Eye (tissue), 1 donor: ENCODE measurements around the gene KRTAP3-3.
"Not testable (repeated sequence)": the region's sequence is repeated elsewhere in the genome, so short reads cannot be mapped to it uniquely, and the experiment has no call there.

Experiments used
- DNase-seq: peaks from one replicate; pipeline ENCODE4 v3.0.0-alpha.2; 2015

KRTAP3-3 gene

GRCh38 chr17:41003926-41004325 is 10.0 kb upstream of the KRTAP3-3 start:
- no peak for DNase-seq

- no peak for DNase-seq
Measured at GRCh38 chr17:41002814-41003213, 8.8 kb upstream of the KRTAP3-3 start.

DNA sequence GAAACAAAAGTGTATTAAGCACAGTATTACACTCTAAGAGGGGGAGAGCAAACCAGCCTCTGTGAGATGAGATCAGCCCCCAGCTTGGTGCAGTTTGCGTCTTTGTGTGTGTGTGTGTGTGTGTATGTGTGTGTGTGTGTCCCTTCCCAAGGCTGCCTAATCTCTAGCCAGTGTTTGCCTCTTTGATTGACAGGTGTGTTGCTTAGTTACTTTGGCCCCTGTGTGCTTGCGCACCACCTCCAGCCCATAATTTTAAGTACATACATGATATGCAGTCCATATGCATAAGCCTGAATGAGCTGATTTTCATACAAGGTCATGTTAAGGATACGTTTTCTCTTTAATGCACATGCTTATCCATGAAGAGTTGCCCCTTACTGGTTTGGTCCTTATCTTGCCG is 7.8 kb upstream of the KRTAP3-3 start:
- no peak for DNase-seq

DNA sequence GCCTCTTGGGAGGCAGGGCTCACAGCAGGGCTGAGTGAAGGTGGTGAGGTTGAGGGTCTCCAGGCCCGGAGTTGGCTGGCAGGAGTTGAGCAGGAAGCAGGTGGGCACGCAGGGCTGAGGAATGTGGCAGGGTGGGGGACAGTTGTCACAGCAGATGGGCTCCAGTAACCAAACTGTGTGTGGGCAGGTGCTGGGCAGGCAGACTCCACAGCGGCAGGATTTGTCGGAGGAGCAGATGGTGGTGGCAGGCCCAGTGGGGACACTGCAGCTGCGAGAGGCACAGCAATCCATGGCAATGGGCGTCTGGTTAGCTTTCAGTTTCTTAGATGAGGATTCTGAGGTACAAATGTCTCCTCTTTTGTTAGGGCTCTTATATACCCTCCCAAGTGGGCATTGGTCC is 5.6 kb upstream of the KRTAP3-3 start, which contains the start of gene KRTAP3-2:
TSS of gene KRTAP3-2 (minus strand) at position 344 of the 400 bp plus-strand sequence. CDS start at position 291, 53 bp downstream.
- not testable (repeated sequence) for DNase-seq

GRCh38 chr17:40997361-40997760 is 3.4 kb upstream of the KRTAP3-3 start:
- DNase-seq = no peak

- DNase-seq = no peak
Measured at GRCh38 chr17:40996829-40997228, 2.9 kb upstream of the KRTAP3-3 start.

GRCh38 chr17:40995116-40995515 is 1.2 kb upstream of the KRTAP3-3 start:
- DNase-seq = no peak

DNA sequence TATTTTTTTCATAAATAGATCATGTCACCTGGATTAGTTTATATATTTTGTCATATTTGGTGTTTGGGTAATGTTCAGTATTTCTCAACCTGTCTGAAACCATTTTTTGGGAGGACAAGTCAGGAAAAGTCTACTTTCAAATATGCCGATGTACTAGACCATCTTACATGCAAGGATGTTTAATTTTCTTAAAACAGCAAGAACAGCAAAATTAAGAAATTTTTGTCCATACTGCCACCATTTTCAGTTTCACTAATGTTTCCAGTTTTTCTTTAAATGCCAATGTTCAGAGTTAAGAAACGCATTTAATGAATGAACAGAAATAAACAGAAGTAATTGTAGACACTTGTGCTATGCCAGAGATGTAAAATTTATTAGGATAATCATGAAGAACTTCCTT is 880 bp downstream of the KRTAP3-3 start:
- DNase-seq = no peak

DNA sequence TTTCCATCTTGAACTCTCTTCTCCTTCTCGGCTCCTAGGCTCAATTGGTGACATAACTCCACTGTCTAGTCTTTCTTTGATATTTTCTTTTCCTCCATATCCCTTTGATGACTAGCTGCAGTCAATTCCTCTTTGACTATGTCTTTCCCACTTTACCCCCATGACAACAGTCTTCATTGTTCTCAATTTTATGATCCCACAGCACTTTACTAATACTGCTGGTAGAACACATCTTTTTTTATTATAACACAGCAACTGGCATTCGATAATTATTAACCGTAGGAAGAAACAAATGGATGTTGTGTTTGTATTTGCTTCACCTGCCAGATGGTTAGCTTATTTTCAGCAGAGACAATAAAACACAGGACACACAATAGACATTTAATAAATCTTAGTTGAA is 1.3 kb downstream of the KRTAP3-3 start:
- no peak for DNase-seq

DNA sequence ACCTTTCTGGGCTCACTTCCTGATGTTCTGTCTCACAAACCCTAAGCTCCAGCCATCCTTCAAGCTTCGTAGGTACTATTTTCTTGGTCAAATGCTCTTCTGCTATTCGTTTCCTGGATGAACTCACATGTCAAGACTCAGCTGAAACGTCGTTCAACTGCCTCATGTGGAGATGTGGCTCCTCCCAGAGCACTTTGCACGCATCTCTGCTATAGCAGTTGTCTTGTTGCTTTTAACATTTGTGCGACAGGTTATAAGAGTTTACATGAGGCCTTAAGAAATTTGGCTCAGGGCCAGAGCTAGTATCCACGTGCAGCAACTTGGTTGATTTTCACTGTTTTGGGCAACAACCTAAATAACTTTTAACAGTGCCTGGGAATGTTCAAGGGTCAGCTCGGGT is 7.0 kb downstream of the KRTAP3-3 start:
- DNase-seq = no peak

- no peak for DNase-seq
Measured at GRCh38 chr17:40984226-40984625, 9.7 kb downstream of the KRTAP3-3 start, which contains the start of gene KRT40. Gene KRT40, minus strand, starts transcription at chr17:40984326. Its CDS starts 53 bp downstream, at chr17:40984273.

DNA sequence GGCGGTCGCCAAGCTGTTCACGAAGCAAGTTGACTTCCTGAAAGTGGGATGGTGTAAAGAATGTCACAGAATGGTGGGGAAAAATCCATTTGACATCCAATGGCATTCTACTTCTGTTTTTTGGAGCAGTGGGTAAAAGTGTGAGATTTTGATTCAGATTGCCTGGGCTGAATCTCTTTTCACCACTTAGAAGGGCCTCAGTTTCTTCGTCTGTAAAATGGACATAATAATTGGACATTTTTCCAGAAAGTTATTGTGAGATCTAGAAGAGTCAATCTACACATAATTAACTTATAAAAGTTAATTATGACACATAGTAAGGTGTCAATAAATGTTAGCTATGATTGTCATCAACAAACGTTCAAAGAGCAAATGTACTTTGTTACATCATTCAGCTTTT is 12.8 kb downstream of the KRTAP3-3 start:
- no peak for DNase-seq

DNA sequence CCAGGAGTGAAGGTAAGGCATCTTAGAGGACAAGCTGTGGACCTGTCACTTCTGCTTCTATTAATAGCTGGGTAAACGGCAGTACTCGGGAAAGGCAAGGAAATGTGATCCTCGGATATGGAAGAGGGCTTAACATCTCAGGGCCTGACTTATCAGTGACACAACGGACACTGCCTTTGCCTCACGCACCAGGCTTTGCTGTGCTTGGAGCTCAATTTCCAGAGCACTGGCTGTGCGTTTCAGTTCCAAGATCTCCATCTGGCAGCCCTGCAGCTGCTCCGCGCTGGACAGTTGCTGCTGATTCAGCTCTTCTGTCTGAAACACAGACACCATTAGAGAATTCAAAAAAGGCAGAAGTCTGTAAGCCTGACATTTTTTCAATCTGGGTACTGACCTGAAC is 13.4 kb downstream of the KRTAP3-3 start:
- peak; percentile 69 for DNase-seq

- DNase-seq = no peak
Measured at GRCh38 chr17:40980117-40980516, 13.8 kb downstream of the KRTAP3-3 start.

- DNase-seq = no peak
Measured at GRCh38 chr17:40978575-40979151, 15.3 kb downstream of the KRTAP3-3 start.

DNA sequence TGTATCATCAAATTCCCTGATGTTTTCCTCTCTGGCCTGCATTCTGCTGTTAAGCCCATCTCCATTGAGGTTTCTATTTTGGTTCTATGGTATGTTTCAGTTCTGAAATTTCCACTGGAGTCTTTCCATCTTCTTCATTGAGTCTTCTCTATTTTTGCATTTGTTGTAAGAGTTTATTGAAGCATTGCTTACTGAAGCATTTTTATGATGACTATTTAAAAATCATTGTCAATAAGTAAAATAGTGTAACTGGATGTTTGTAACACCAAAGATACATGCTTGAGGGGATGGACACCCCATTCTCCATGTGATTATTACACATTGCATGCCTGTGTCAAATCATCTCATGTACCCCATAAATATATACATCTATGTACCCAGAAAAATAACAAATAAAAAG is 18.4 kb downstream of the KRTAP3-3 start:
- DNase-seq = no peak

DNA sequence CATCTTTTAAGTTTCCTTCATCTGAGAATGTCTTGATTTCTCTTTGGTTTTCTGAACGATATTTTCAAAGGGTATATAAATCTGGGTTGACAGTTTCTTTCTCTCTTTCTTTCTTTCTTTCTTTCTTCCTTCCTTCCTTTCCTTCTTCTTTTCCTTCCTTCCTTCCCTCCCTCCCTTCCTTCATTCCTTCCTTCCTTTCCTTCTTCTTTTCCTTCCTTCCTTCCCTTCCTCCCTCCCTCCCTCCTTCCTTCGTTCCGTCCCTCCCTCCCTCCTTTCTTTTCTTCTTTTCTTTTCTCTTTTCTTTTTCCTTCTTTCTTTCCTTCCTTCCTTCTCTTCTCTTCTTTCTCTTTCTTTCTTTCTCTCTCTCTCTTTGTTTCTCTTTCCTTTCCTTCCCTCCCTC is 19.6 kb downstream of the KRTAP3-3 start:
- no peak for DNase-seq

GRCh38 chr17:40967582-40967981 is 26.4 kb downstream of the KRTAP3-3 start:
- no peak for DNase-seq

DNA sequence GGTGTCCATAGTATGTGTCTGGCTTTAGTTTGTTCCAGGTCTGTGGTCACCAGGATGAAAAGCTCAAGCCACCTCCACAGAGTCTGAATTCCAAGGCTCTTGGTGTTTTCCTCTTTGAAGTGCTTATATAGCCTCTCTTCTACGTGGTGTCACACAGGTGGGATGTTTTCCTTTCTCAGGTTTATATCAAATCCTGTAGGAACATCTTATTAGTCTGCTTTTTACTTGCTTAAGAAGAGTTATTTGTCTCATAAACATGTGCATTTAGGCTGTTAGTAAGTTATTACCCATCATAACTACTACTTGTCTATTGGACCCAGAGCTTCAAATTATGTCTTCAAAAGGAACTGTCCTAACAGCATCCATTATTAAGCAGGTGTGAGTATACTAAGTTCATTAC is 27.1 kb downstream of the KRTAP3-3 start, which contains the start of gene KRT39:
TSS of gene KRT39 (minus strand) at position 101 of the 400 bp plus-strand sequence. CDS start at position 9, 92 bp downstream.
- DNase-seq = no peak

- no peak for DNase-seq
Measured at GRCh38 chr17:40963838-40964237, 30.1 kb downstream of the KRTAP3-3 start.

GRCh38 chr17:40962059-40962561 is 31.9 kb downstream of the KRTAP3-3 start:
- no peak for DNase-seq

- no peak for DNase-seq
Measured at GRCh38 chr17:40961591-40961990, 32.4 kb downstream of the KRTAP3-3 start.

DNA sequence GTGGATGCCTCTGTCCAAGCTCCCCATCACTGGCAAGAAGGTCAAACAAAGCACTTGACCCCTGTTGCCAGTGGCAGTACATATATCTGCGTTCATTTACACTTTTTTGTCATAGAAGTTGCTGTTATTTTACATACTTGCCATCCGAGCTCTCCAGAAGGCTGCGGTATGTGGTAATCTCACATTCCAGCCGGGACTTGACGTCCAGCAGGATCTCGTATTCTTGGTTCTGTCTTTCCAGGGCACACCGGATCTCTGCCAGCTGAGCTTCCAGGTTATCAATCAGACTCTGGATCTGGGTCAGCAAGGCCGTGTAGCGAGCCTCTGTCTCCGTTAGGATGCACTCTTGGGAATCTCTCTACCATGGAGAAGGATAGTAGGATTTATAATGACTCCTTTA is 33.8 kb downstream of the KRTAP3-3 start:
- no peak for DNase-seq

GRCh38 chr17:40958086-40958953 is 35.6 kb downstream of the KRTAP3-3 start:
- no peak for DNase-seq
